Brain microvascular endothelial cell (primary cell): ENCODE measurements around the gene ADK.
A peak's percentile ranks its signal among the peaks of the same experiment; 100 is the strongest.

Experiments used
- DNase-seq: peaks from one replicate; pipeline ENCODE4 v3.0.0-alpha.2; 2020
- H3K27ac ChIP-seq: fragments of 250-450 bp; sonication (Bioruptor Pico); 2 replicates; pipeline ENCODE4 v1.5.1; 2020; ENCODE audit warnings: mild to moderate bottlenecking, moderate library complexity
- H3K27me3 ChIP-seq: fragments of 250-450 bp; sonication (Bioruptor Pico); replicated peaks from 2 replicates; pipeline ENCODE4 v1.5.1; 2020; ENCODE audit warnings: mild to moderate bottlenecking
- H3K36me3 ChIP-seq: fragments of 250-450 bp; sonication (Bioruptor Pico); replicated peaks from 2 replicates; pipeline ENCODE4 v1.5.1; 2020; ENCODE audit warnings: mild to moderate bottlenecking
- H3K4me3 ChIP-seq: 2 replicates; pipeline ENCODE4 v1.5.1; 2011; ENCODE audit warnings: low read depth, mild to moderate bottlenecking, control low read depth, low read length, moderate library complexity
- CTCF ChIP-seq: IDR thresholded peaks from 2 replicates; pipeline ENCODE4 v1.5.1; 2011; ENCODE audit warnings: low read depth, mild to moderate bottlenecking, moderate library complexity, low read length, control low read depth, inconsistent platforms; ENCODE audit errors: missing control alignments
- in situ Hi-C: cut with HindIII; loops from 2 replicates; pipeline ENCODE4 v1.10.0; 2017; ENCODE audit warnings: low sequenced_read_pairs, low pct_ligation_motif_present

ADK gene

DNA sequence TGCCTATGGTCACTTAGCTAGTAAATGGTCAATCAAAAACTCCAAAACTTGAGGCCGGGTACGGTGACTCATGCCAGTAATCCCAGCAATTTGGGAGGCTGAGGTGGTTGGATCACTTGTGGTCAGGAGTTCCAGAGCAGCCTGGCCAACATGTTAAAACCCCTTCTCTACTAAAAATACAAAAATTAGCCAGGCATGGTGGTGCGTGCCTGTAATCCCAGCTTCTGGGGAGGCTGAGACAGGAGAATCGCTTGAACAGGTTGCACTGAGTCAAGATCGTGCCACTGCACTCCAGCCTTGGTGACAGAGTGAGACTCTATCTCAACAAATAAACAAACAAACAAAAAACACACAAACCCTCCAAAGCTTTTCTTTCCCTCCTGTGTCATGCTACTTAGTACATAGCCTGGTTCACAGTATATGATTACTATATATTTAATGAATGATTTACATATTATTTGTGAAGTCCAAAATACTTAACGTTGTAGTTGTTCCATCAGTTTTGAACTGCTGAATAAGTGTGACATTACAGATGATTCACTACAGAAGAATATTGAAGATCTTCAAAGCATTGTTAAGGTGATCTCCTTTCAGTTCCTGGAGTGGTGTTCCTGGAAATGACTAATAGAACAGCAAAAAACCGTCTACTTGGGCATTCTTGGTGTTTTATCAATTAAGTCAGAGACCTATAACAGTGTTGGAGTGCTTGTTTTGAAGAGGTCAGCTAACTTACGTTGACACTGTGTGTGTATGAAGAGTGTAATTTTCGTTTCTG lies 72.9 kb downstream of the ADK start:
- H3K36me3 ChIP-seq, result no peaks in the 10 kb centered on the region
- no peak for TF ChIP-seq CTCF
- peak; percentile 36 for DNase-seq
- peak overlapping the region; percentile 15 for H3K27ac ChIP-seq
- no peaks in the 10 kb centered on the region for H3K27me3 ChIP-seq
- H3K4me3 ChIP-seq, result no peak overlapping the region
- in situ Hi-C loops, result no loop called here

- peak; percentile 59 for DNase-seq
- Histone ChIP-seq H3K4me3 (no peak overlapping the region), H3K27ac (peak overlapping the region; percentile 85), H3K27me3 (no peaks in the 10 kb centered on the region), H3K36me3 (no peaks in the 10 kb centered on the region)
- in situ Hi-C loops, result no loop called here
- TF ChIP-seq CTCF, result no peak
Observed at GRCh38 chr10:74227697-74228424, 76.8 kb downstream of the ADK start.

DNA sequence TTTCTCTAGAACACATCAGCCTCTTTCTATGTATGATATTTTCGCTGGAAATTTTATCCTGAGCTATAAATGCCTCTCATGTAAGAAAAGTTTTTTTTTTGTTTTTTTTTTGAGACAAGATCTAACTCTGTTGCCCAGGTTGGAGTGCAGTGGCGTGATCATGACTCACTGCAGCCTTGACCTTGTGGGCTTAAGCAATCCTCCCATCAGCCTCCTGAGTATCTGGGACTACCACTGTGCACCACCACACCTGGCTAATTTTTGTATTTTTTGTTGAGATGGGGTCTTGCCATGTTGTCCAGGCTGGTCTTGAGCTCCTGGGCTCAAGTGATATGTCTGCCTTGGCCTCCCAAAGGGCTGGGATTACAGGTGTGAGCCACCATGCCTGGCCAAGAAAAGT lies 80.4 kb downstream of the ADK start:
- Histone ChIP-seq H3K27ac (peak overlapping the region; percentile 40), H3K27me3 (no peaks in the 10 kb centered on the region), H3K4me3 (no peak overlapping the region), H3K36me3 (no peaks in the 10 kb centered on the region)
- TF ChIP-seq CTCF, result no peak
- peak; percentile 71 for DNase-seq
- in situ Hi-C loops, result no loop called here

- DNase-seq, result no peak
- no peaks in the 10 kb centered on the region for H3K27me3 ChIP-seq
- TF ChIP-seq CTCF, result no peak
- no peak overlapping the region for H3K4me3 ChIP-seq
- no peak overlapping the region for H3K27ac ChIP-seq
- in situ Hi-C loops, result no loop called here
- H3K36me3 ChIP-seq, result no peaks in the 10 kb centered on the region
Observed at GRCh38 chr10:74233281-74233680, 82.3 kb downstream of the ADK start.

DNA sequence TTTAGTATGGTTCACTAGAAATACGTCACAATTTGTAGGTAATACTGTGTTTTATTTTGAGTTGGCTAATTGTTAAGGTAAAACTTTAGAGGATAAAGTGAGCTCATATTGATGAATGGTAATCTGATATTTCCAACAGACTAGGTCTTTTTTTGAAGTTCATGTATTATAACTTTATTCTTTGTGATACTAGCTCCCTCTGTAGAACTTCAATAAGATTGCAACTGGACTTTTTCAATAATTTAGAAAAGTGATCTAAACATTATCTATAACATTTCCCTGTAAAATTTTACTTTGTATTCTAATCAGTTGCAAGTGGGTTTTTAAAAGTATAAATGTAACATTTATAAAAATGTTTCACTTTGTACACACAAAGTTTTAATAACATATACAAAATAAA lies 83.5 kb downstream of the ADK start:
- TF ChIP-seq CTCF, result peak; percentile 20
- no peak for DNase-seq
- Histone ChIP-seq H3K27ac (no peak overlapping the region), H3K4me3 (no peak overlapping the region), H3K36me3 (no peaks in the 10 kb centered on the region), H3K27me3 (no peaks in the 10 kb centered on the region)
- in situ Hi-C loops, result no loop called here

GRCh38 chr10:74238031-74238431 lies 87.0 kb downstream of the ADK start:
- Histone ChIP-seq H3K27me3 (no peaks in the 10 kb centered on the region), H3K27ac (no peak overlapping the region), H3K4me3 (no peak overlapping the region), H3K36me3 (no peaks in the 10 kb centered on the region)
- DNase-seq, result peak; percentile 32
- in situ Hi-C loops, result no loop called here
- TF ChIP-seq CTCF, result no peak
